H1 (cell line): ENCODE data around the gene IL18RAP. TPM values are rescaled to one million over a fixed set of nuclear protein-coding genes. Genes with fewer than 3 reads are reported as not detected.

ENCODE experiments used
- CTCF ChIA-PET: fragments of 300-600 bp; sonication (Branson Sonifier 250); formaldehyde crosslinking; loops from one replicate; lab custom pipeline; 2021; ENCODE audit not compliant: partially characterized antibody; lab: Charles Lee
- POLR2A ChIA-PET: fragments of 300-600 bp; sonication (Branson Sonifier 250); formaldehyde crosslinking; loops from one replicate; lab custom pipeline; 2021; ENCODE audit warnings: inconsistent platforms; ENCODE audit not compliant: partially characterized antibody; lab: Charles Lee
- DNase-seq, 2 experiments: peaks; one replicate each; pipeline versions ENCODE4 v3.0.0 to v3.0.0-alpha.2; 2010 to 2022; ENCODE audit warnings: low spot score in 2 of 2, low read depth in 1 of 2, mixed read lengths in 1 of 2
- FAIRE-seq: peaks from 2 replicates; lab custom pipeline; 2011; peaks lifted over from hg19 to GRCh38; lab: Jason Lieb, UNC
- H2AFZ ChIP-seq: 2 replicates; pipeline ENCODE4 v1.8.1; 2012; ENCODE audit warnings: low read length, inconsistent platforms
- H2AK5ac ChIP-seq: 2 replicates; pipeline ENCODE4 v1.6.1; 2013; ENCODE audit warnings: low read depth, low read length
- H2BK120ac ChIP-seq: replicated peaks from 2 replicates; pipeline ENCODE3; 2013; ENCODE audit warnings: low read depth, low read length, inconsistent platforms
- H2BK12ac ChIP-seq: 2 replicates; pipeline ENCODE4 v1.6.1; 2013; ENCODE audit warnings: low read depth, low read length
- H2BK15ac ChIP-seq: 2 replicates; pipeline ENCODE4 v1.6.1; 2013; ENCODE audit warnings: low read length
- H2BK20ac ChIP-seq: 2 replicates; pipeline ENCODE4 v1.6.1; 2013; ENCODE audit warnings: low read length
- H2BK5ac ChIP-seq: 2 replicates; pipeline ENCODE4 v1.6.1; 2013; ENCODE audit warnings: low read depth, low read length
- H3K14ac ChIP-seq: 2 replicates; pipeline ENCODE4 v1.6.1; 2013; ENCODE audit warnings: inconsistent platforms; ENCODE audit not compliant: insufficient read length
- H3K18ac ChIP-seq: 2 replicates; pipeline ENCODE4 v1.6.1; 2013; ENCODE audit warnings: low read length; ENCODE audit errors: extremely low read depth
- H3K23ac ChIP-seq: 2 replicates; pipeline ENCODE4 v1.6.1; 2013; ENCODE audit warnings: inconsistent platforms; ENCODE audit not compliant: insufficient read length
- H3K23me2 ChIP-seq: 2 replicates; pipeline ENCODE4 v1.6.1; 2013; ENCODE audit warnings: low read depth, low read length
- H3K27ac ChIP-seq: 2 replicates; pipeline ENCODE4 v1.6.1; 2011; ENCODE audit warnings: low read depth, low read length, inconsistent platforms
- H3K27me3 ChIP-seq, 4 experiments: replicated peaks in 1 of 4; 1 replicate in 1 of 4; 2 replicates in 3 of 4; pipeline versions ENCODE4 v1.6.1 to v1.8.1; 2011 to 2013; ENCODE audit warnings: low read length in 3 of 4, mild to moderate bottlenecking in 3 of 4, inconsistent platforms in 2 of 4, mixed read lengths in 2 of 4, moderate library complexity in 1 of 4; ENCODE audit not compliant: control insufficient read depth in 3 of 4, insufficient read depth in 3 of 4; ENCODE audit errors: extremely low read depth in 1 of 4
- H3K36me3 ChIP-seq, 4 experiments: 2 replicates each; pipeline versions ENCODE4 v1.6.1 to v1.8.1; 2011 to 2013; ENCODE audit warnings: mild to moderate bottlenecking in 4 of 4, low read length in 3 of 4, moderate library complexity in 2 of 4, control low read depth in 1 of 4, inconsistent platforms in 1 of 4; ENCODE audit not compliant: insufficient read depth in 4 of 4, control insufficient read depth in 2 of 4
- H3K4ac ChIP-seq: replicated peaks from 2 replicates; pipeline ENCODE3; 2013; ENCODE audit warnings: low read length, low read depth, mixed read lengths, inconsistent platforms; ENCODE audit not compliant: insufficient read length
- H3K4me1 ChIP-seq, 4 experiments: replicated peaks in 1 of 4; 1 replicate in 1 of 4; 2 replicates in 3 of 4; pipeline versions ENCODE4 v1.6.1 to v1.8.1; 2011 to 2013; ENCODE audit warnings: low read length in 3 of 4, inconsistent platforms in 2 of 4, mixed read lengths in 1 of 4; ENCODE audit not compliant: insufficient read depth in 4 of 4, control insufficient read depth in 3 of 4
- H3K4me2 ChIP-seq, 2 experiments: 2 replicates each; pipeline versions ENCODE4 v1.6.1 to v1.8.1; 2011 to 2013; ENCODE audit warnings: low read depth in 2 of 2, low read length in 2 of 2, control low read depth in 1 of 2, inconsistent platforms in 1 of 2, mild to moderate bottlenecking in 1 of 2; ENCODE audit not compliant: insufficient read depth in 1 of 2
- H3K4me3 ChIP-seq, 4 experiments: fragments of 200-600, 300-600 bp in 1 of 4; sonication (generic), shearing (Covaris generic), sonication (Bioruptor Twin) in 1 of 4; 2 replicates each; pipeline versions ENCODE4 v1.5.1 to v1.8.1; 2011 to 2016; ENCODE audit warnings: low read length in 4 of 4, low read depth in 3 of 4, control low read depth in 2 of 4, inconsistent platforms in 2 of 4, mild to moderate bottlenecking in 2 of 4, mixed read lengths in 1 of 4, moderate library complexity in 1 of 4; ENCODE audit not compliant: insufficient read depth in 2 of 4; ENCODE audit errors: extremely low read depth in 1 of 4
- H3K56ac ChIP-seq: replicated peaks from 2 replicates; pipeline ENCODE3; 2013; ENCODE audit warnings: low read depth, mild to moderate bottlenecking, mixed read lengths, low read length, inconsistent platforms; ENCODE audit not compliant: insufficient read length
- H3K79me1 ChIP-seq: 2 replicates; pipeline ENCODE4 v1.6.1; 2013; ENCODE audit warnings: low read depth, low read length, control low read depth
- H3K79me2 ChIP-seq, 2 experiments: 2 replicates each; pipeline versions ENCODE4 v1.6.1 to v1.8.1; 2012 to 2013; ENCODE audit warnings: low read length in 2 of 2, mild to moderate bottlenecking in 2 of 2, inconsistent platforms in 1 of 2; ENCODE audit not compliant: insufficient read depth in 2 of 2, control insufficient read depth in 1 of 2
- H3K9ac ChIP-seq, 4 experiments: replicated peaks in 1 of 4; 1 replicate in 1 of 4; 2 replicates in 3 of 4; pipeline versions ENCODE4 v1.6.1 to v1.8.1; 2011 to 2013; ENCODE audit warnings: low read depth in 3 of 4, low read length in 3 of 4, control low read depth in 2 of 4, mild to moderate bottlenecking in 2 of 4, moderate library complexity in 2 of 4, inconsistent platforms in 1 of 4; ENCODE audit errors: extremely low read depth in 1 of 4
- H3K9me3 ChIP-seq, 2 experiments: 2 replicates each; pipeline versions ENCODE4 v1.6.1 to v1.8.1; 2012 to 2013; ENCODE audit warnings: mild to moderate bottlenecking in 2 of 2, moderate library complexity in 2 of 2, control low read depth in 1 of 2, inconsistent platforms in 1 of 2, low read depth in 1 of 2, low read length in 1 of 2, mixed read lengths in 1 of 2; ENCODE audit not compliant: insufficient read depth in 2 of 2
- H4K20me1 ChIP-seq, 2 experiments: replicated peaks in 1 of 2; 2 replicates each; pipeline versions ENCODE3 to v1.8.1; 2011 to 2013; ENCODE audit warnings: inconsistent platforms in 2 of 2, low read length in 2 of 2, mild to moderate bottlenecking in 1 of 2; ENCODE audit not compliant: insufficient read depth in 2 of 2, control insufficient read depth in 1 of 2
- H4K5ac ChIP-seq: 2 replicates; pipeline ENCODE4 v1.6.1; 2013; ENCODE audit warnings: low read length, low read depth, mixed read lengths, inconsistent platforms; ENCODE audit not compliant: insufficient read length
- H4K8ac ChIP-seq: 2 replicates; pipeline ENCODE4 v1.8.0; 2013; ENCODE audit warnings: mild to moderate bottlenecking, moderate library complexity, low read length, inconsistent platforms; ENCODE audit not compliant: insufficient read depth; ENCODE audit errors: extremely low read depth
- H4K91ac ChIP-seq: replicated peaks from 2 replicates; pipeline ENCODE3; 2013; ENCODE audit warnings: low read length, mixed read lengths, inconsistent platforms; ENCODE audit not compliant: insufficient read length
- CTBP2 ChIP-seq: IDR thresholded peaks from 2 replicates; pipeline ENCODE4 v1.7.0; 2011; ENCODE audit warnings: borderline replicate concordance, mild to moderate bottlenecking, moderate library complexity, mixed read lengths, low read length; ENCODE audit not compliant: insufficient read depth, insufficient read length
- EP300 ChIP-seq, 2 experiments: IDR thresholded peaks; 1 replicate in 1 of 2; 2 replicates in 1 of 2; pipeline ENCODE4 v1.6.1; 2011 to 2012; ENCODE audit warnings: low read depth in 2 of 2, low read length in 2 of 2, mild to moderate bottlenecking in 2 of 2, borderline replicate concordance in 1 of 2, inconsistent platforms in 1 of 2, moderate library complexity in 1 of 2
- NANOG ChIP-seq: IDR thresholded peaks from 2 replicates; pipeline ENCODE4 v1.6.1; 2011; ENCODE audit warnings: low read length, low read depth, mild to moderate bottlenecking, inconsistent platforms; ENCODE audit not compliant: insufficient read depth, poor library complexity, severe bottlenecking
- SIN3A ChIP-seq, 2 experiments: IDR thresholded peaks in 1 of 2; conservative IDR thresholded peaks in 1 of 2; 2 replicates each; pipeline ENCODE4 v1.6.1; 2011 to 2012; ENCODE audit warnings: low read length in 2 of 2, improper control_type of control experiment in 1 of 2, low read depth in 1 of 2, mild to moderate bottlenecking in 1 of 2
- SP4 ChIP-seq: IDR thresholded peaks from 2 replicates; pipeline ENCODE4 v1.6.1; 2012; ENCODE audit warnings: low read length, inconsistent platforms
- WGBS, 2 experiments: shearing (Covaris generic) in 1 of 2; methylation state at CpG; one replicate each; pipeline versions ENCODE4 v1.1.6 to v1.1.7; 2013 to 2015; ENCODE audit warnings: low lambda C conversion rate in 2 of 2, mixed read lengths in 2 of 2, inconsistent platforms in 1 of 2, low coverage in 1 of 2, missing lambda C conversion rate in 1 of 2; ENCODE audit not compliant: insufficient replicate concordance in 2 of 2, insufficient coverage in 1 of 2, insufficient read length in 1 of 2; ENCODE audit errors: extremely low coverage in 1 of 2, missing lambda C conversion rate in 1 of 2; 5-methylcytosine and 5-hydroxymethylcytosine counted together
- polyA plus RNA-seq, 7 experiments: library from polyadenylated mRNA; depleted of rRNA in 3 of 7; stranded (reverse) in 5 of 7; unstranded in 2 of 7; fragments of >200 nt in 5 of 7; fragments of 200-250 nt in 2 of 7; gene quantifications; 1 replicate in 5 of 7; 2 replicates in 1 of 7; 4 replicates in 1 of 7; pipeline versions ENCODE4 v1.2.1 to v1.2.3, GENCODE V29; 2011 to 2013; ENCODE audit warnings: missing spikeins in 2 of 7, mixed read lengths in 2 of 7
- total RNA-seq: library from RNA; stranded (reverse); fragmentation: NEBNext Ultra II Directional; extraction: Animal tissue kit (Norgen Biotek cat#: 25700); gene quantifications from 2 replicates; pipeline ENCODE4 v1.2.1, GENCODE V29; 2021

The IL18RAP gene
- total and polyA plus RNA-seq, 2 of the 8 experiments (the other 6 are each of a cell fraction or from before 2014, with no cell fraction given), result not detected

DNA sequence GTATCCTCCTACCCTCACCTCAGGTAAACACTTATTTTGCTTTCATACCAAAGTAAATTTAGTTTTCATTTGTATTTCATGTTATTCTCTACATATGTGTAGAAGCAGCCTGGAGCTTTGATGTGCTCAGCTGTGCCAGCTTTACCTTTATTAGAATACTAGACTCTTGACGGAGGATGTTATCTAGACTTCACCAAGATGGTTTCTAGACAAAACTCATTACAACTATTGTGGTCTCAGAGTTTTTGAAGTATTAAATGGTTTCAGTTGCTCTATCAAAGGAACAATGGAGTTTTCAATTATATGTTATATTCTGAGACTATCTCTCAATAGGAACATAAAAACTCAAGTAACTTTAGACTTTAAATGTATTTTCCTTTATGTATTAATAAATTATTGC, 5.0 kb upstream of the IL18RAP start:
- H2BK5ac ChIP-seq, result no peak overlapping the region
- H3K27ac ChIP-seq, result no peak overlapping the region
- H3K23me2 ChIP-seq, result no peaks in the 10 kb centered on the region
- no peak overlapping the region for H3K14ac ChIP-seq
- no peak overlapping the region for H3K18ac ChIP-seq
- ChIA-PET CTCF (no interaction called here), POLR2A (no interaction called here)
- 85% methylated on average over 1 of the region's 1 CpG; no CpG with 5 or more reads in 1 of the 2 experiments for WGBS, 2 experiments
- no peak overlapping the region for H2BK12ac ChIP-seq
- H3K79me2 ChIP-seq, result no peaks in the 10 kb centered on the region
- no peak overlapping the region for H2BK120ac ChIP-seq
- no peak for FAIRE-seq
- no peak overlapping the region for H2BK15ac ChIP-seq
- H3K79me1 ChIP-seq, result no peaks in the 10 kb centered on the region
- H3K9ac ChIP-seq, result no peak overlapping the region
- H2AK5ac ChIP-seq, result no peak overlapping the region
- H4K5ac ChIP-seq, result no peak overlapping the region
- no peaks in the 10 kb centered on the region for H3K4me1 ChIP-seq
- no peak overlapping the region for H4K8ac ChIP-seq
- no peak overlapping the region for H3K4me3 ChIP-seq
- TF ChIP-seq SIN3A (conservative IDR thresholded peaks at IDR 0.05 in 1 of 2, IDR thresholded peaks at IDR 0.05 in 1 of 2; ENCODE audit: low read depth in 1 of 2, low read length in 2 of 2) (no peak), CTBP2 (no peak), SP4 (no peak), NANOG (no peak), EP300 (IDR thresholded peaks at IDR 0.05; ENCODE audit: borderline replicate concordance in 1 of 2, low read depth in 2 of 2, low read length in 2 of 2) (no peak)
- no peak for DNase-seq
- no peak overlapping the region for H3K4me2 ChIP-seq
- H3K4ac ChIP-seq, result no peak overlapping the region
- no peak overlapping the region for H3K23ac ChIP-seq
- H3K36me3 ChIP-seq, result no peaks in the 10 kb centered on the region
- H3K9me3 ChIP-seq, result peaks cover 7 to 8% of the 10 kb centered on the region in 2 experiments; a peak in 2 of 4 replicates
- no peaks in the 10 kb centered on the region for H4K20me1 ChIP-seq
- no peak overlapping the region for H2AFZ ChIP-seq
- H4K91ac ChIP-seq, result no peak overlapping the region
- no peak overlapping the region for H3K56ac ChIP-seq
- no peaks in the 10 kb centered on the region for H3K27me3 ChIP-seq
- no peak overlapping the region for H2BK20ac ChIP-seq
